ENCODE results near the gene ERLEC1.
"Not testable (repeated sequence)": the region's sequence is repeated elsewhere in the genome, so short reads cannot be mapped to it uniquely, and the experiment has no call there.

The ERLEC1 gene

DNA sequence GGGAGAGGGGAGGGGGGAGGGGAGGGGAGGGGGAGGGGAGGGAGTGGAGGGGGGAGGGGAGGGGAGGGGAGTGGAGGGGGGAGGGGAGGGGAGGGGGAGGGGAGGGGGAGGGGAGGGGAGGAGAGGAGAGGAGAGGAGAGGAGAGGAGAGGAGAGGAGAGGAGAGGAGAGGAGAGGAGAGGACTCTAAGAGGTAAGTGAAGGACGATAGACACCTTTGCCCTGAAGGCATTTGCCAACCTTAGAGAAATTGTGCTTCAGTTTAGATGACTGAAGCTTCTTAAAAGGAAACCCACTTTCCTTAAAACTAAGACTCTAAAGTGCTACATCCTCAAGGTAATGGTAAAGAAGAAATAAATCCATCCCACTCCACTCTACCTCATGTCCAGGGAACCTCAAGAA lies 53.7 kb downstream of the ERLEC1 start:
- no peak for DNase-seq (ENCODE audit: low spot score)

GRCh38 chr2:53841651-53842050 lies 54.8 kb downstream of the ERLEC1 start:
- DNase-seq (ENCODE audit: low spot score): not testable (repeated sequence)

GRCh38 chr2:53842891-53843290 lies 56.0 kb downstream of the ERLEC1 start:
- no peak for DNase-seq (ENCODE audit: low spot score)

DNA sequence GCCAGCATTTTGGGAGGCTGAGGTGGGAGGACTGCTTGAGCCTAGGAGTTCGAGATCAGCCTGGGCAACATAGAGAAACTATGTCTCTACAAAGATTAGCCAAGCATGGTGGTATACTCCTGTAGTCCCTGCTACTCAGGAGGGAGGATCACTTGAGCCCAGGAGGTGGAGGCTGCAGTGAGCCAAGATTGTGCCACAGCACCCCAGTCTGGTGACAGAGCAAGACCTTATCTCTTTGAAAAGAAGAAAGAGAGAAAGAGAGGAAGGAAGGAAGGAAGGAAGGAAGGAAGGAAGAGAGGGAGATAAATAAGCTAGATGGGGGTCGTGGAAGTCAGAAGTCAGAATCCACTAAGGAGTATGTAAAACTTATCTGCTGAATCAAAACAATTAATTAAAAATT lies 56.8 kb downstream of the ERLEC1 start:
- DNase-seq (ENCODE audit: low spot score): no peak

GRCh38 chr2:53848062-53848461 lies 61.2 kb downstream of the ERLEC1 start:
- DNase-seq (ENCODE audit: low spot score): no peak

DNA sequence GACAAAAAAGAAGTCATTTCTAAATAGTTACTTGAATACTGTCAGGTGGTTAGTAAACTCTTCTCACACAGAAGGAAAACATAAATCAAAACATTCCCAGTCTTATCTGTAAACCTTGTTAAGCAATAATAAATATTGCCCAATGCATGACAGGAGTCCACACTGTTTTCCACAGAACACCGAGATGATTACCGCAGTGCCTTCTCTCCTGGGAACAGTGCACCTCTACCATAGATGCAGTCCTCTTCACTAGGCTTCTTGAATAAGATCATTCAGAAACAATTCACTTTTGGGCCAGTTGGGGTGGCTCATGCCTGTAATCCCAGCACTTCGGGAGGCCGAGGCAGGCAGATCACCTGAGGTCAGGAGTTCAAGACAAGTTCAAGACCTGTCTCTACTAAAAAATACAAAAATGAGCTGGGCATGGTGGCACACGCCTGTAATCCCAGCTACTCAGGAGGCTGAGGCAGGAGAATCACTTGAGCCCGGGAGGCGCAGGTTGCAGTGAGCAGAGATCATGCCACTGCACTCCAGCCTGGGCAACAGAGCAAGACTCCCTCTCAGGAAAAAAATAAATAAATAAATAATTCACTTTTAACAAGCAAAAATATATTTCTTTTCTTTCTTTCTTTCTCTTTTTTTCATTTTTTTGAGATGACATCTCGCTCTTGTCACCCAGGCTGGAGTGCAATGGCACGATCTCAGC lies 64.4 kb downstream of the ERLEC1 start:
- DNase-seq (ENCODE audit: low spot score): not testable (repeated sequence)

DNA sequence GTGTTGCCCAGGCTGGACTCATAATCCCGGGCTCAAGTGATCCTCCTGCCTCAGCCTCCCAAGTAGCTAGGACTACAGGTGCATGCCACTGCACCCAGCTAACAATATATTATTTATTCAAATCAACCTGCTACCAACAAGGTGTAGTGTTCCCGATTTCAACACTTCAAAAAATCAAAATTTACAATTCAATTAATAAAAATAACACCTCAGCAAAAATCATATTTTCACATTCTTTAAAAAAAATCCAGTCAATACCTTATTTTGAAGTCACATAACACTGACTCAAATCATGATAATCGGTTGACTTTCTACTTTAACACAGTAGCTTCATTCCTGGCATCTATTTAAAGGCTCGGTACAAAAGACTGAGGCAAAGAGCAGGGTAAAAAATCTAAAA lies 65.7 kb downstream of the ERLEC1 start:
- DNase-seq (ENCODE audit: low spot score): no peak

DNA sequence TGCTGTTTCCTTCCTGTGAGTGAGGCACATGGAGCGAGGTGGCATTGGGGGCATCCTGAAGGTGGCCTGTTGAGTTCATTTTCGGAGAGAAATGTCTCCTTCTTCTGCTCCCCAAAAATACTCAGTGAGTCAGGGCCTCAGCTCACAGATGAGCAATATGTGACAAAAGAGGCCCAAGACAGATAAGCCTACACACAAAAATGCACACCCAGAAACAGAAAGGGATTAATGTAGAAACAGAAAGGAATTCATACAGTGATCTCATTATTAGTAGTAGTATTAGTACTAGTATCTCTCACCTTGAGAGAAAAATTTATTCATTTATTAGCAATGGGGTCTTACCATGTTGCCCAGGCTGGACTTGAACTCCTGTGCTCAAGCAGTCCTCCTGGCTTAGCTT lies 67.8 kb downstream of the ERLEC1 start:
- DNase-seq (ENCODE audit: low spot score): no peak

DNA sequence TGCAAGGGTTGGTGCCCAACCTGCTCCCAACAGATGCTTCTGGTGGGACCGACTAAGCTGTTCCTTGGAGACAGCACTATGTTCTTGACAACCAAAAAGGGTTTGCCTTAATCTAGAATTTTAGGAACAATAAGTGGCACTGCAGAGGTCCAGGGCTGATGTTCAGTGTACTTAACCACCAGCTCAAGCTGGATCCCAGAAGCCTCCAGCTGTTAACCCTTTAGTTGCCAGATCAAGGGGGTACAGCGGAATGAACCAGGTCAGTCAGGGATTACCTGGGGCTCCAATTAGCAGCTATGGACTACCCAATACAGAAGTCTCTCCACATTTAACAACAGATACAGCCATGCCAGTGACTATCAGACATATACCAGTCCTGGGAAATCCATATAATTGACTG lies 69.4 kb downstream of the ERLEC1 start:
- no peak for DNase-seq (ENCODE audit: low spot score)

DNA sequence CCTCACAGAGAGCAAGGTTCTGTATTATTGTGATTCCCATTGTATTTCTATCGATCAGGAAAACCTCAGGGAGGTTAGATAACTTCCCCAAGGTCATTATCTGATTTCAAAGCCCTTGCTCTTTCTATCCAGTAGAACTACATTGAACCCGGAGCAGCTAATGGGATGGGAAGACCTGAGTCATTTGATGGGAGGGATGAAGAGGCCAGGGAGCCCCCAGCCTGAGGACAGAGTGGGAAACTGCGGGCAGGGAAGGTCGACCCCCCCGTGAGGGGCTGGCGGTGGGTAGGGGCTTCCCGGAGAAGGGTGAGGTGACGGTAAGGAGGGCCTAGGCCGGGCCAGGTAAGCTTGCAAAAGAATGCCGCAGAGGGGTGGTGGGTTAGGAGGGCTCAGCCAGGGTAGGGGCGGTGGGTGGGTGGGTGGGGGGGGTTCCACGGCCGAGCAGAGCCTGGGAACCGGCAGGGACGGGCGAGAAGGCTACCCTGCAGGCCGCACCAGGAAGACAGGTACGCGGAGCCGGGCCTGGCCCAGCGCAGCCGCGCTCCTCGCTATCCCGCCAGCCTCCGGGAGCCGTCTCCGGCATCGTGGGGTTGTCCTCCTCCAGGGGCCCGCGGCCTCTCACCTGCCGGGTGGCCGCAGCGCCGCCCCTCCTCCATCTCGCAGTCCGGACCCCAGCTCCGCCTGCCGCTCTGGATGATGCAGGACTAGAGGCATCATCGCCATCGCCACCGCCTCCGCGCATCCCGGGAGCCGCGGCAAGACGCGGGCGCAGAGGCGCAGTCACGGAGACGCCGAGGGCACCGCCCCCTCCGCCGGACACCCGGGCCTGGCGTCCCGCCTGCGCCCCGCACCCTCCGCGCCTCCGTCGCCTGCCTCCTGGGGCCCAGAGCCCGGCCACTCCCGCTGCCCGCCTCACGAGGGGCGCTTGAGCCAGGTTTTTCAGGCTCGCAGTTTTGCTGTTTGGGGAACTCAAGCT lies 72.7 kb downstream of the ERLEC1 start, which contains the start of gene GPR75:
Gene GPR75 (minus strand): TSS at position 762 of the 976 bp plus-strand sequence. CDS start 5,211 bp downstream, outside the sequence.
- DNase-seq (ENCODE audit: low spot score): no peak

GRCh38 chr2:53861824-53862223 lies 75.0 kb downstream of the ERLEC1 start:
- DNase-seq (ENCODE audit: low spot score): no peak

DNA sequence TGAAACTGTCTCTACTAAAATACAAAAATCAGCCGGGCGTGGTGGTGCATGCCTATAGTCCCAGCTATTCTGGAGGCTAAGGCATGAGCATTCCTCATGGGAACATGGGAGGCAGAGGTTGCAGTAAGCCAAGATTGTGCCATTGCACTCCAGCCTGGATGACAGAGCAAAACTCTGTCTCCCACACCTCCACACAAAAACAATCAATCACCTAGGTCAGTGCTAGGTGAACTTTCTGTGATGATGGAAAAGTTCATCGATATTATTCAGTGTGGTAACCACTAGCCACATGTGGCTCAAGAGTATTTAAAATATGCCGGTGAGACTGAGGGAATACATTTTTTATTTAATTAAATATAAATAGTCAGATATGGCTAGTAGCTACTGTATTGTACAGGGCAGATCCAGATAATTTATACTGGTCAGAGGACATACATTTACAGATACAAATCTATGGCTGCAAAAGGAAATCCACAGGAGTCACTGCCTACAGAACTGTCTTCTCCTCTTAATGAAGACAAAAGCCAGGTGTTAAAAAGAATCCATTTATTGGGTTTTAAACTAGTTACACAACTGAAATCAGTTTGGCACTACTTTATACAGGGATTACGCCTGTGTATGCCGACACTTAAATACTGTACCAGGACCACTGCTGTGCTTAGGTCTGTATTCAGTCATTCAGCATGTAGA lies 76.8 kb downstream of the ERLEC1 start:
- no peak for DNase-seq (ENCODE audit: low spot score)

GRCh38 chr2:53865264-53865663 lies 78.4 kb downstream of the ERLEC1 start:
- no peak for DNase-seq (ENCODE audit: low spot score)

DNA sequence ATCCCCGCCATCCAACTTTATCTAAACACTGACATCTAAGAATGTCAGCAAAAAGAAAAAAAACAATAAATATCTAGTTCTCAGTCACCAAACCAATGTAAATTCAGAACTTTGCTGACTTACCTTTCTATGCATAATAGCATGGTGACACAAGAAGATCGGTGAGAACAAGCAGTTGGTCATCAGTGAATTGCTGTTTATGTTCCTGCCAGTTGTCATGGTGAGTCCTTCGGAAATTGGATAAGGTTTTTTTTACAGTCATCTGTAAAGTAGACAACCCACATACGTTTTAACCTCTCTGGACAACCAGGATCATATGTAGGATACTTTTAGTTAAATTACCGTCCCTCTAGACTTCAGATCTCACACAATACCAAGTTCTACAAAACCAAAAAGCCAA lies 79.1 kb downstream of the ERLEC1 start:
- DNase-seq (ENCODE audit: low spot score): no peak

DNA sequence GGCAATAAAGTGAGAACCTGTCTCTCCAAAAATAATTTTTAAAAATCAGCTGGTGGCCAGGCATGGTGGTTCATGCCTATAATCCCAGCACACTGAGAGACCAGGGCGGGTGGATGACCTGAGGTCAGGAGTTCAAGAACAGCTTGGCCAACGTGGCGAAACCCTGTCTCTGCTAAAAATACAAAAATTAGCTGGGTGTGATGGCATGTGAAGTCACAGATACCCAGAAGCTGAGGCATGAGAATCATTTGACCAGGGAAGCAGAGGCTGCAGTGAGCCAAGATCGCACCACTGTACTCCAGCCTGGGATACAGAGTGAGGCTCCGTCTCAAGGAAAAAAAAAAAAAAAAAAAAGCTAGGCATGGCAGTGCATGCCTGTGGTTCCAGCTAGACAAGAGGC lies 80.3 kb downstream of the ERLEC1 start:
- no peak for DNase-seq (ENCODE audit: low spot score)

GRCh38 chr2:53867773-53868172 lies 80.9 kb downstream of the ERLEC1 start:
- DNase-seq (ENCODE audit: low spot score): no peak
